Transverse colon (tissue), 3 donors: Measurements from ENCODE around the gene COG5.

Experiments used
- CTCF ChIP-seq, 5 experiments: fragments of 200-600 bp in 3 of 5; fragments of 450-650 bp in 2 of 5; sonication (generic) in 3 of 5; IDR thresholded peaks; 1 replicate in 2 of 5; 2 replicates in 3 of 5; pipeline ENCODE4 v1.5.1; 2016 to 2017; ENCODE audit warnings: antibody characterized with exemption in 5 of 5, inconsistent platforms in 3 of 5, mild to moderate bottlenecking in 2 of 5, moderate library complexity in 1 of 5
- EP300 ChIP-seq: sonication (generic); formaldehyde crosslinking; IDR thresholded peaks from one replicate; pipeline ENCODE4 v1.6.1; 2017; ENCODE audit warnings: antibody characterized with exemption, low read depth
- POLR2A ChIP-seq: fragments of 450-650 bp; IDR thresholded peaks from one replicate; pipeline ENCODE4 v1.6.1; 2016; ENCODE audit warnings: antibody characterized with exemption, mild to moderate bottlenecking, moderate library complexity

DNA sequence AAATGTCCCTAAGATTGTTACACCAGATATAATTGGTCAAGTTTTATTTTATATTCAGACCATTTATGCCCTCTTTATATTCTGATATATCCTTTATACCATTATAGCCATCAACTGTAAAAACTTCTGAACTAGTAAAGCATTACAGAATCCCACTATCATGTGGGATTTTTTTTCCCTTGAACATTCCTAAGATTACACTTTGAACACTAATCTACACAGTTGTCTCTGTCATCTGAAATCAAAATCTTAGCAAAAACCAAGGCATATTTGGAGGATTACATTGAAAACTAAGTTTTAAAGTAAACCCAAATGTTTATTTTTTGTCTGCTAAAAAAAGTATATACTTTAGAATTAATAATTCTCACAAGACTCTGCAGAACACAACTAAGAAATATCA lies 210.0 kb downstream of the COG5 start:
- TF ChIP-seq EP300 = no peak
- no peak for TF ChIP-seq CTCF (IDR thresholded peaks at IDR 0.05)
- no peak for TF ChIP-seq POLR2A
